T-cell (primary cell): ENCODE measurements around the gene PDXP. TPM values are rescaled to one million over a fixed set of nuclear protein-coding genes. Genes with fewer than 3 reads are reported as not detected.
A peak's percentile ranks its signal among the peaks of the same experiment; 100 is the strongest.

Source experiments
- ATAC-seq, 4 experiments: fragments of 200-7000 bp in 3 of 4; fragments of 150-1000 bp in 1 of 4; cut with Tn5 transposase; replicated peaks in 1 of 4; 1 replicate in 3 of 4; 2 replicates in 1 of 4; pipeline ENCODE4 v1.10.0; 2021; ENCODE audit warnings: moderate library complexity in 3 of 4, mild to moderate bottlenecking in 2 of 4, moderate number of reproducible peaks in 1 of 4
- CTCF ChIA-PET, 2 donors: fragments of 300-600 bp; sonication (Branson Sonifier 250); formaldehyde crosslinking; loops; one replicate each; lab custom pipeline; 2022; ENCODE audit warnings: antibody characterized with exemption in 2 of 2; lab: Charles Lee
- POLR2A ChIA-PET, 2 donors: fragments of 300-600 bp; sonication (Branson Sonifier 250); formaldehyde crosslinking; loops; one replicate each; lab custom pipeline; 2022; ENCODE audit warnings: antibody characterized with exemption in 2 of 2; lab: Charles Lee
- DNase-seq, 35 experiments: peaks; one replicate each; pipeline versions ENCODE4 v3.0.0 to v3.0.0-alpha.2; 2013 to 2023
- H3K27ac ChIP-seq: one replicate; pipeline ENCODE4 v1.5.1; 2013; ENCODE audit warnings: low read length
- H3K27me3 ChIP-seq, 2 experiments: replicated peaks in 1 of 2; 1 replicate in 1 of 2; 2 replicates in 1 of 2; pipeline versions ENCODE4 v1.6.1 to v1.7.0; 2013; ENCODE audit warnings: low read length in 1 of 2, mixed read lengths in 1 of 2; ENCODE audit not compliant: control insufficient read depth in 2 of 2, insufficient read depth in 2 of 2; ENCODE audit errors: extremely low read depth in 1 of 2
- H3K36me3 ChIP-seq, 2 donors: 1 replicate in 1 of 2; 2 replicates in 1 of 2; pipeline versions ENCODE4 v1.6.1 to v1.7.0; 2013; ENCODE audit warnings: low read length in 1 of 2; ENCODE audit not compliant: control insufficient read depth in 2 of 2, insufficient read depth in 1 of 2; ENCODE audit errors: extremely low read depth in 1 of 2
- H3K4me1 ChIP-seq, 2 experiments: 1 replicate in 1 of 2; 2 replicates in 1 of 2; pipeline versions ENCODE4 v1.6.1 to v1.7.0; 2013; ENCODE audit warnings: low read length in 2 of 2, mixed read lengths in 1 of 2; ENCODE audit not compliant: insufficient read depth in 2 of 2, control insufficient read depth in 1 of 2; ENCODE audit errors: extremely low read depth in 1 of 2
- H3K4me3 ChIP-seq, 2 donors: 1 replicate in 1 of 2; 2 replicates in 1 of 2; pipeline versions ENCODE4 v1.5.1 to v1.7.0; 2013; ENCODE audit warnings: mild to moderate bottlenecking in 2 of 2, low read length in 1 of 2, moderate library complexity in 1 of 2; ENCODE audit not compliant: control insufficient read depth in 1 of 2; ENCODE audit errors: extremely low read depth in 1 of 2
- H3K9me3 ChIP-seq: 2 replicates; pipeline ENCODE4 v1.7.0; 2013
- H3K27ac Mint-ChIP-seq, 2 donors: one replicate each; pipeline ENCODE4 v1.8.0; 2020 to 2021; ENCODE audit warnings: mild to moderate bottlenecking in 2 of 2, mixed read lengths in 2 of 2
- H3K27me3 Mint-ChIP-seq, 2 donors: one replicate each; pipeline ENCODE4 v1.8.0; 2021 to 2022; ENCODE audit warnings: mixed read lengths in 2 of 2
- H3K36me3 Mint-ChIP-seq: one replicate; pipeline ENCODE4 v1.8.0; 2021; ENCODE audit warnings: mixed read lengths
- H3K4me1 Mint-ChIP-seq, 3 donors: one replicate each; pipeline ENCODE4 v1.8.0; 2020 to 2022; ENCODE audit warnings: mixed read lengths in 3 of 3, mild to moderate bottlenecking in 1 of 3
- H3K4me3 Mint-ChIP-seq, 3 donors: one replicate each; pipeline ENCODE4 v1.8.0; 2020 to 2022; ENCODE audit warnings: mild to moderate bottlenecking in 3 of 3, mixed read lengths in 3 of 3, moderate library complexity in 3 of 3
- H3K9me3 Mint-ChIP-seq, 3 donors: one replicate each; pipeline ENCODE4 v1.8.0; 2020 to 2022; ENCODE audit warnings: mixed read lengths in 3 of 3
- WGBS: methylation state at CpG from one replicate; pipeline ENCODE4 v1.1.5; 2013; ENCODE audit warnings: missing lambda C conversion rate; ENCODE audit not compliant: insufficient coverage; 5-methylcytosine and 5-hydroxymethylcytosine counted together
- total RNA-seq, 35 experiments: library from RNA in 6 of 35; stranded (reverse) in 6 of 35; fragments of 120-200 nt in 1 of 35; gene quantifications; one replicate each; pipeline versions ENCODE4 v1.2.1 to v1.2.4 and lab custom pipeline; 2013 to 2026

PDXP gene
- total RNA-seq, 5 donors from 2014 or later (not counting 1 experiment from before 2014, with no cell fraction given): 3.1 to 11.3 (median 10.7) TPM

DNA sequence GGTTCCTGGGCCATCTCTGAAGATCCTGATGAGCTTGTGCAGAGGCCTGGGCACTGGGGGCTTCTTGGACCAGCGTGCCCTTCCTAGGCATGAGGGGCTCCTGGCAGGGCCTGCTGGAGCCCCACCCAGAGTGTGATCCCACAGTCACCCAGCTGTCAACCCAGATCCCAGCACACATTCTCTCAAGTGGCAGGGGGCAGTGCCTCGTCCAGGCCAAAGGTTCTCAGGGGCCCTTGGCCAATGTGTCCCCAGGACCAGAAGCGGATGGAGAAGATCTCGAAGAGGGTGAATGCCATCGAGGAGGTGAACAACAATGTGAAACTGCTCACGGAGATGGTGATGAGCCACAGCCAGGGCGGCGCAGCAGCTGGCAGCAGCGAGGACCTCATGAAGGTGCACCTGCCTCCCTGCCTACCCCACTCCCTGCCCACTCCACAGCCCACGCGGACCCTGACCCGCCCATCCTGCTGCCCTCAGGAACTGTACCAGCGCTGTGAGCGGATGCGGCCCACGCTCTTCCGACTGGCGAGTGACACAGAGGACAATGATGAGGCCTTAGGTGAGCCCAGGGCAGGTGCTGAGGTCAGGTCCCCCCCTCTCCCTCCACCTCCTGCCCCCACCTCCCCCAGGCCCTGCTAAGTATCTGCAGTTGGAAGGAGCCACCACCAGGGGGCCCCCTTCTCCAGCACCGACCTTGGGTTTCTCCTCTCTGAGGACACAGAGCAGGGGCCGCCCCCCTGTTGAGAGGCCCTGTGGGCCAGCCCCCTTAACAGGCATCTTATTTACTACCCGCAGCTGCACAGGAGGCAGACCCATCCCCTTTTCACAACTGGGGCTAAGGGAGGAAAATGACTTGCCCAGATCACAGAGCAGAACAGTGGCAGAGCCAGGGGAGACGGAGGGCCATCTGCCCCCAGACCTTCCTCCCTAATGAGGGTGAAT, 35.2 kb upstream of the PDXP start:
- Histone ChIP-seq H3K27ac (peak overlapping the region; percentile 77), H3K27me3 (no peaks in the 10 kb centered on the region), H3K4me3 (no peak overlapping the region), H3K4me1 (peaks cover 27 to 53% of the 10 kb centered on the region in 2 experiments), H3K36me3 (peaks cover 12 to 36% of the 10 kb centered on the region in 2 donors), H3K9me3 (no peaks in the 10 kb centered on the region)
- H3K27me3 Mint-ChIP-seq: no peaks in the 10 kb centered on the region
- DNase-seq: peak; percentile 53 to 85 (median 74)
- ATAC-seq: peak; percentile 62 to 77 (median 66)
- peaks cover 12% of the 10 kb centered on the region for H3K36me3 Mint-ChIP-seq
- H3K9me3 Mint-ChIP-seq: no peaks in the 10 kb centered on the region
- peaks cover 45 to 51% (median 48%) of the 10 kb centered on the region in 3 donors for H3K4me1 Mint-ChIP-seq
- POLR2A ChIA-PET: interaction anchor here in 1 of 2 donors (0.6 kb wide), 1 partner anchor 17 kb away, joined by 6 read pairs; no protein-coding TSS in a partner anchor
- CTCF ChIA-PET: interaction anchor here (0.6 to 1.6 kb wide), 4 partner anchors 10 to 74 kb away, joined by 3 to 5 read pairs (median 4); partner anchors contain the start of genes PDXP (in 1 of the 2) and TRIOBP (in 1 of the 2)
- peak overlapping the region in 1 of 3 donors; percentile 66 for H3K4me3 Mint-ChIP-seq
- H3K27ac Mint-ChIP-seq: peak overlapping the region; percentile 93 to 96
- 73% methylated on average over 7 of the region's 22 CpGs for WGBS

- Mint-ChIP-seq H3K9me3 (no peaks in the 10 kb centered on the region), H3K27ac (peak overlapping the region; percentile 93 to 96), H3K4me3 (peak overlapping the region in 1 of 3 donors; percentile 66), H3K36me3 (peaks cover 7% of the 10 kb centered on the region), H3K27me3 (no peaks in the 10 kb centered on the region), H3K4me1 (peaks cover 51 to 58% (median 54%) of the 10 kb centered on the region in 3 donors)
- WGBS: 81% methylated on average over 4 of the region's 6 CpGs
- no peak for ATAC-seq
- no peaks in the 10 kb centered on the region for H3K27me3 ChIP-seq
- no peak for DNase-seq
- H3K27ac ChIP-seq: peak overlapping the region; percentile 77
- peaks cover 6 to 31% of the 10 kb centered on the region in 2 donors for H3K36me3 ChIP-seq
- ChIA-PET POLR2A (interaction anchor here in 1 of 2 donors (0.6 kb wide), 1 partner anchor 17 kb away, joined by 6 read pairs; no protein-coding TSS in a partner anchor), CTCF (interaction anchor here (0.6 to 1.6 kb wide), 3 partner anchors 11 to 73 kb away, joined by 3 to 4 read pairs (median 3); partner anchors contain the start of genes PDXP (in 1 of the 2) and TRIOBP (in 1 of the 2))
- no peak overlapping the region for H3K4me3 ChIP-seq
- peaks cover 27 to 59% of the 10 kb centered on the region in 2 experiments for H3K4me1 ChIP-seq
- no peaks in the 10 kb centered on the region for H3K9me3 ChIP-seq
Measured at GRCh38 chr22:37624017-37624365, 34.5 kb upstream of the PDXP start.

GRCh38 chr22:37624876-37625275, 33.6 kb upstream of the PDXP start:
- no peak overlapping the region for H3K4me3 ChIP-seq
- H3K9me3 ChIP-seq: no peaks in the 10 kb centered on the region
- CTCF ChIA-PET: interaction anchor here (1.4 kb wide), 2 partner anchors 19 to 33 kb away, joined by 6 read pairs; partner anchors contain the start of gene PDXP (in 1 of the 2)
- Mint-ChIP-seq H3K9me3 (no peaks in the 10 kb centered on the region), H3K4me1 (peaks cover 53 to 62% (median 58%) of the 10 kb centered on the region in 3 donors), H3K27ac (peak overlapping the region; percentile 81 to 93), H3K27me3 (no peaks in the 10 kb centered on the region), H3K36me3 (peaks cover 7% of the 10 kb centered on the region), H3K4me3 (peak overlapping the region in 1 of 3 donors; percentile 78)
- no peaks in the 10 kb centered on the region for H3K27me3 ChIP-seq
- H3K4me1 ChIP-seq: peaks cover 27 to 68% of the 10 kb centered on the region in 2 experiments
- POLR2A ChIA-PET: no interaction called here
- ATAC-seq (no peak), DNase-seq (no peak)
- WGBS: 95% methylated on average over 4 of the region's 7 CpGs
- H3K36me3 ChIP-seq: peaks cover 5 to 30% of the 10 kb centered on the region in 2 donors
- H3K27ac ChIP-seq: peak overlapping the region; percentile 77

- no peaks in the 10 kb centered on the region for H3K9me3 Mint-ChIP-seq
- H3K4me1 ChIP-seq: peaks cover 27 to 76% of the 10 kb centered on the region in 2 experiments
- ATAC-seq (no peak), DNase-seq (no peak)
- H3K36me3 ChIP-seq: peaks cover 5 to 29% of the 10 kb centered on the region in 2 donors
- peak overlapping the region in 1 of 3 donors; percentile 78 for H3K4me3 Mint-ChIP-seq
- H3K4me3 ChIP-seq: no peak overlapping the region
- H3K27me3 Mint-ChIP-seq: no peaks in the 10 kb centered on the region
- H3K27ac ChIP-seq: peak overlapping the region; percentile 77
- H3K27me3 ChIP-seq: no peaks in the 10 kb centered on the region
- WGBS: 94% methylated on average over 11 of the region's 14 CpGs
- H3K4me1 Mint-ChIP-seq: peaks cover 53 to 62% (median 58%) of the 10 kb centered on the region in 3 donors
- ChIA-PET CTCF (interaction anchor here (0.5 to 1.4 kb wide), 4 partner anchors 18 to 56 kb away, joined by 3 to 6 read pairs (median 5); partner anchors contain the start of gene PDXP (in 1 of the 2)), POLR2A (no interaction called here)
- peak overlapping the region; percentile 93 to 95 for H3K27ac Mint-ChIP-seq
- no peaks in the 10 kb centered on the region for H3K9me3 ChIP-seq
- peaks cover 7% of the 10 kb centered on the region for H3K36me3 Mint-ChIP-seq
Measured at GRCh38 chr22:37625737-37626136, 32.8 kb upstream of the PDXP start.

- H3K36me3 ChIP-seq: peaks cover 5 to 27% of the 10 kb centered on the region in 2 donors
- Mint-ChIP-seq H3K4me3 (peak overlapping the region in 1 of 3 donors; percentile 78), H3K27ac (peak overlapping the region; percentile 93 to 95), H3K36me3 (peaks cover 7% of the 10 kb centered on the region), H3K27me3 (no peaks in the 10 kb centered on the region), H3K9me3 (no peaks in the 10 kb centered on the region), H3K4me1 (peaks cover 53 to 64% (median 58%) of the 10 kb centered on the region in 3 donors)
- no peaks in the 10 kb centered on the region for H3K27me3 ChIP-seq
- POLR2A ChIA-PET: no interaction called here
- peak overlapping the region; percentile 77 for H3K27ac ChIP-seq
- 85% methylated on average over 11 of the region's 11 CpGs for WGBS
- peaks cover 27 to 80% of the 10 kb centered on the region in 2 experiments for H3K4me1 ChIP-seq
- CTCF ChIA-PET: interaction anchor here (0.5 to 1.4 kb wide), 4 partner anchors 17 to 237 kb away, joined by 3 to 6 read pairs (median 4); no protein-coding TSS in a partner anchor
- no peak overlapping the region for H3K4me3 ChIP-seq
- ATAC-seq (no peak), DNase-seq (no peak)
- H3K9me3 ChIP-seq: no peaks in the 10 kb centered on the region
Measured at GRCh38 chr22:37626144-37626543, 32.4 kb upstream of the PDXP start.
